PFSK-1 (cell line): ENCODE data around the gene EFHD1.

ENCODE experiments used
- FOXP2 ChIP-seq: optimal IDR thresholded peaks from 2 replicates; pipeline ENCODE3; 2011; ENCODE audit warnings: borderline replicate concordance, control low read depth, inconsistent platforms; ENCODE audit not compliant: insufficient read depth; ENCODE audit errors: extremely low read length, extremely low read depth
- POLR2AphosphoS5 ChIP-seq: IDR thresholded peaks from 2 replicates; pipeline ENCODE4 v1.6.1; 2012; ENCODE audit warnings: low read depth, mild to moderate bottlenecking, control low read depth, low read length, moderate library complexity
- REST ChIP-seq, 2 experiments: IDR thresholded peaks; 2 replicates each; pipeline versions ENCODE4 v1.6.1 to v1.8.0; 2011 to 2012; ENCODE audit warnings: low read depth in 2 of 2, low read length in 2 of 2, control low read depth in 1 of 2, inconsistent platforms in 1 of 2, mild to moderate bottlenecking in 1 of 2, moderate library complexity in 1 of 2; ENCODE audit not compliant: insufficient read depth in 1 of 2
- SIN3A ChIP-seq: IDR thresholded peaks from 2 replicates; pipeline ENCODE4 v1.6.1; 2012; ENCODE audit warnings: mild to moderate bottlenecking, low read length, moderate library complexity, borderline replicate concordance; ENCODE audit not compliant: insufficient read depth
- TAF1 ChIP-seq: IDR thresholded peaks from 2 replicates; pipeline ENCODE4 v1.6.1; 2012; ENCODE audit warnings: low read length, control low read depth, borderline replicate concordance; ENCODE audit not compliant: insufficient read depth

DNA sequence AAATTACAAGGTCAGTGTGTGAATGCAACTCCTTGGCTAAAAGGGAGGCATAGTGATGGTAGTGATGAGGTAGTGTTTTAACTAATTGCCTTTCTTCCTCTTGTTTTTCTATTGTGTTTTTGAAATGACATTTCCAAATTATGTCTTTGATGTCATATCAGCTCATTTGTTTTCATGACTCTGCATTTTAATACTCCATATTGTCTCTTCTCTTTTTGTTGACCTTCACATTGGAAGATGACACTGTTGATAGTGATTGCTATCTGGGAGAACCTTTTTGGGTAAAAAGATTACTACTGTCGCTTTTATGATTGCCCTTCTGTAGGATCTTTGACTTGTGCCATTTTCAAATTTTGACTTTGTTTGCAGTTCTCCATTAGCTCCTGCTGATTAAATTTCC, 66.8 kb downstream of the EFHD1 start:
- TF ChIP-seq POLR2AphosphoS5, result no peak
- TF ChIP-seq TAF1, result no peak
- TF ChIP-seq REST (IDR thresholded peaks at IDR 0.05; ENCODE audit: insufficient read depth in 1 of 2, low read depth in 2 of 2, low read length in 2 of 2), result no peak
- TF ChIP-seq SIN3A, result no peak
- no peak for TF ChIP-seq FOXP2
